Gastroesophageal sphincter (tissue), 4 donors: Measurements from ENCODE around the gene ZNF644. TPM values are rescaled to one million over a fixed set of nuclear protein-coding genes. Genes with fewer than 3 reads are reported as not detected.
A peak's percentile ranks its signal among the peaks of the same experiment; 100 is the strongest.

Experiments
- ATAC-seq: fragments of 150-250 bp; one replicate; pipeline ENCODE4 v1.9.1; 2016; ENCODE audit warnings: mild to moderate bottlenecking, moderate library complexity
- H3K27ac ChIP-seq, 4 donors: fragments of 200-600 bp; sonication (generic) in 3 of 4; 1 replicate in 3 of 4; 2 replicates in 1 of 4; pipeline ENCODE4 v1.5.1; 2016 to 2019
- H3K27me3 ChIP-seq: fragments of 200-600 bp; sonication (generic); one replicate; pipeline ENCODE4 v1.5.1; 2019
- H3K36me3 ChIP-seq, 2 donors: fragments of 200-600 bp; sonication (generic); one replicate each; pipeline ENCODE4 v1.5.1; 2019; ENCODE audit warnings: control low read depth in 1 of 2
- H3K4me1 ChIP-seq, 3 donors: fragments of 200-600 bp; sonication (generic); 1 replicate in 2 of 3; 2 replicates in 1 of 3; pipeline ENCODE4 v1.5.1; 2016 to 2019; ENCODE audit warnings: control low read depth in 2 of 3
- H3K4me3 ChIP-seq, 2 donors: fragments of 200-600 bp; sonication (generic); one replicate each; pipeline ENCODE4 v1.5.1; 2019; ENCODE audit warnings: mild to moderate bottlenecking in 1 of 2, moderate library complexity in 1 of 2
- H3K9me3 ChIP-seq, 3 donors: fragments of 200-600 bp; sonication (generic); one replicate each; pipeline ENCODE4 v1.5.1; 2017 to 2019; ENCODE audit warnings: control low read depth in 2 of 3
- EP300 ChIP-seq: sonication (generic); formaldehyde crosslinking; IDR thresholded peaks from one replicate; pipeline ENCODE4 v1.6.1; 2017; ENCODE audit warnings: antibody characterized with exemption, mild to moderate bottlenecking
- POLR2A ChIP-seq, 2 donors: fragments of 450-650 bp; IDR thresholded peaks; one replicate each; pipeline ENCODE4 v1.6.1; 2017; ENCODE audit warnings: antibody characterized with exemption in 2 of 2, mild to moderate bottlenecking in 2 of 2, moderate library complexity in 1 of 2
- POLR2AphosphoS5 ChIP-seq: sonication (generic); formaldehyde crosslinking; IDR thresholded peaks from one replicate; pipeline ENCODE4 v1.6.1; 2017; ENCODE audit warnings: antibody characterized with exemption
- WGBS, 2 donors: methylation state at CpG; one replicate each; pipeline ENCODE4 v1.1.5; 2018; ENCODE audit warnings: low coverage in 1 of 2; 5-methylcytosine and 5-hydroxymethylcytosine counted together
- total RNA-seq, 4 donors: library from RNA; depleted of rRNA; stranded (reverse); fragments of >200 nt; gene quantifications; one replicate each; pipeline ENCODE4 v1.1.0, GENCODE V29; 2016
- TF ChIP-seq, protein P1 (sequence below), 4 experiments: fragments of 200-600 bp in 2 of 4; fragments of 450-650 bp in 2 of 4; sonication (generic) in 1 of 4; IDR thresholded peaks; one replicate each; pipeline ENCODE4 v1.5.1; 2017 to 2019; ENCODE audit warnings: antibody characterized with exemption in 4 of 4, mild to moderate bottlenecking in 2 of 4, moderate library complexity in 2 of 4

The ZNF644 gene
- total RNA-seq, 4 donors from 2014 or later = 40.2 to 83.3 (median 53.8) TPM

DNA sequence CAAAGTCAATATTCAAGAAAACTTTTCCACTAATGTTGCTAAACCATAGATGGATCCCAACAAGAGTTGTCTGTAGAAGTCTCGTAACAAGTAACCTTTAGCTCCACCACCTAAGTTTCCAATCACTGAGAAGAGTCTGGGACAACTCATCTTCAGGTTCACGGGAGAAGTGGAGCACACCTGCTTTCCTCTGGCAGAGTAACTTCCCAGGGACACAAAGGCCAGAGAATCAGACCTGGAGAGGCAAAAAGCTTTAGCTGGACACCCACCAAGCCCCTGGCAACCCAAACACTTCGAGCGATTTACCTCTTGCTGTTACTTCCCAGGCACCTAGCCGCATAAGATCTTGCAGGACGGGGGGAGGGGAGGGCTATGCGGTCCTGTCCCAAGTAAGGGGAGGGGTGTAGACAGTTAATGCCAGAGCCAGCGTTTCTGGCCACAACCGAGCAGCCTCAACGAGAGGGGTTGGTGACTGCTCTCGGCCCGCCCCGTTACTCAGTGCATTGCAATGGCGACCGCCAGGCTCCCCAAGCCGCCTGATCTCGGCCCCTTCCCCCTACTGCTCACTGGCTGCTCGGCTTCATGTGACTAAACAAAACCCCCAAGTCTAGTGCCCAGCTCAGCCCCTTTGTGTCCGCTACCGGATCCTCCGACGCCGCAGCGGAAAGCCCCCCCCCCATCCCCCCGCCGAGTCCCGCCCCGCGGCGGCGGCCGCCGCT lies 709 bp downstream of the ZNF644 start:
- Histone ChIP-seq H3K4me3 (peak overlapping the region; percentile 85 to 88), H3K27me3 (no peaks in the 10 kb centered on the region), H3K36me3 (no peaks in the 10 kb centered on the region), H3K9me3 (no peaks in the 10 kb centered on the region), H3K4me1 (peaks cover 4 to 60% (median 7%) of the 10 kb centered on the region in 3 donors), H3K27ac (peak overlapping the region; percentile 97 to 99 (median 98))
- TF ChIP-seq, protein P1, sequence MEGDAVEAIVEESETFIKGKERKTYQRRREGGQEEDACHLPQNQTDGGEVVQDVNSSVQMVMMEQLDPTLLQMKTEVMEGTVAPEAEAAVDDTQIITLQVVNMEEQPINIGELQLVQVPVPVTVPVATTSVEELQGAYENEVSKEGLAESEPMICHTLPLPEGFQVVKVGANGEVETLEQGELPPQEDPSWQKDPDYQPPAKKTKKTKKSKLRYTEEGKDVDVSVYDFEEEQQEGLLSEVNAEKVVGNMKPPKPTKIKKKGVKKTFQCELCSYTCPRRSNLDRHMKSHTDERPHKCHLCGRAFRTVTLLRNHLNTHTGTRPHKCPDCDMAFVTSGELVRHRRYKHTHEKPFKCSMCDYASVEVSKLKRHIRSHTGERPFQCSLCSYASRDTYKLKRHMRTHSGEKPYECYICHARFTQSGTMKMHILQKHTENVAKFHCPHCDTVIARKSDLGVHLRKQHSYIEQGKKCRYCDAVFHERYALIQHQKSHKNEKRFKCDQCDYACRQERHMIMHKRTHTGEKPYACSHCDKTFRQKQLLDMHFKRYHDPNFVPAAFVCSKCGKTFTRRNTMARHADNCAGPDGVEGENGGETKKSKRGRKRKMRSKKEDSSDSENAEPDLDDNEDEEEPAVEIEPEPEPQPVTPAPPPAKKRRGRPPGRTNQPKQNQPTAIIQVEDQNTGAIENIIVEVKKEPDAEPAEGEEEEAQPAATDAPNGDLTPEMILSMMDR (IDR thresholded peaks at IDR 0.05) = no peak
- TF ChIP-seq POLR2A (IDR thresholded peaks at IDR 0.05) = no peak
- no peak for TF ChIP-seq POLR2AphosphoS5
- no peak for TF ChIP-seq EP300
- peak; percentile 57 for ATAC-seq
- 0 to 3% methylated on average over 2 to 3 of the region's 33 CpGs for WGBS, 2 donors

DNA sequence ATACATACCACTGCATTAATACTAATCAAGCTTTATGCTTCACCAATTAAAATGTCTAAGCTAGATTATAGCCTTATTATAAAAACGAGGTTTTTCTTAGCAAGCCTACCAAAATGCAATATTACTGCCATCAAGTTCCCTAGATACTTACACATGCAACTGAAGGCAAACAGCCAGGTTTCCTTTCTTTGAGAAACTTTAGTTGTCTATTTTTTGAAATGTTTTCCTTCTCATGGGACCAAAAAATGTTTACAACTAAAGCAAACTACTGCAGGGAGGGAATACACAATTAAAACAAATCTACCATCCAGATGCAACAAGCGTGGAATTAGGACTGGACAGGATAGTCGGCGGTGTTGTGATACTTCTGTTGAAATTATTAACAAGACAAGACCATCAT lies 1.3 kb downstream of the ZNF644 start:
- H3K27ac ChIP-seq = peak overlapping the region; percentile 97 to 99 (median 98)
- H3K4me1 ChIP-seq = peaks cover 4 to 66% (median 7%) of the 10 kb centered on the region in 3 donors

DNA sequence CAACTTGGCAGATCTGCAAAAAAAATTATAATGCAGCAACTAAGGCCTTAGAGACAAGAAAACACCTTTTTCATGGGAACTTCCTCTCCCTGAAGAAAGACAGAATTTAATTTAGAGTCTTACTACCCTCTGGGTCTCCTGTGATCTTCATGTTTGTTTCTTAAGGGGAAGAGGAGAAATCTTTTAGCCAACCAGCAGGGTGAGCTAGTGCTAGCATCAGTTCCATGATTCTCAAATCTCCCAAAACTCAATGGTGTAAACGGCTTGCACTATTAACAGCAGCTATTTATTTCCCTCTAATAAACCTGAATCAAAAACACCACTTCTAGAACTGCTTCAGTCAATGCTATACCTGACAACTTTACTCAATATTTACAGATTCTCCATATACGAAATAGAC lies 3.8 kb downstream of the ZNF644 start:
- peaks cover 4 to 86% (median 7%) of the 10 kb centered on the region in 3 donors for H3K4me1 ChIP-seq
- H3K27ac ChIP-seq = no peak overlapping the region
- no peaks in the 10 kb centered on the region for H3K9me3 ChIP-seq
- H3K36me3 ChIP-seq = no peaks in the 10 kb centered on the region
- H3K4me3 ChIP-seq = no peak overlapping the region
- TF ChIP-seq, protein P1 (IDR thresholded peaks at IDR 0.05) = peak in 3 of 4 experiments; percentile 12 to 37 (median 25)
- no peak for TF ChIP-seq POLR2A (IDR thresholded peaks at IDR 0.05)
- no peak for ATAC-seq
- no peaks in the 10 kb centered on the region for H3K27me3 ChIP-seq
- WGBS, 2 donors = 49 to 51% methylated on average over 2 of the region's 2 CpGs

More for the DNA sequence above, 1.3 kb downstream of the ZNF644 start:
- Histone ChIP-seq H3K36me3 (no peaks in the 10 kb centered on the region), H3K4me3 (peak overlapping the region; percentile 85 to 88), H3K9me3 (no peaks in the 10 kb centered on the region), H3K27me3 (no peaks in the 10 kb centered on the region)
- 8 to 29% methylated on average over 2 of the region's 4 CpGs for WGBS, 2 donors
- no peak for TF ChIP-seq POLR2A (IDR thresholded peaks at IDR 0.05)
- TF ChIP-seq, protein P1 (IDR thresholded peaks at IDR 0.05) = no peak
- no peak for TF ChIP-seq EP300
- no peak for TF ChIP-seq POLR2AphosphoS5
- no peak for ATAC-seq

DNA sequence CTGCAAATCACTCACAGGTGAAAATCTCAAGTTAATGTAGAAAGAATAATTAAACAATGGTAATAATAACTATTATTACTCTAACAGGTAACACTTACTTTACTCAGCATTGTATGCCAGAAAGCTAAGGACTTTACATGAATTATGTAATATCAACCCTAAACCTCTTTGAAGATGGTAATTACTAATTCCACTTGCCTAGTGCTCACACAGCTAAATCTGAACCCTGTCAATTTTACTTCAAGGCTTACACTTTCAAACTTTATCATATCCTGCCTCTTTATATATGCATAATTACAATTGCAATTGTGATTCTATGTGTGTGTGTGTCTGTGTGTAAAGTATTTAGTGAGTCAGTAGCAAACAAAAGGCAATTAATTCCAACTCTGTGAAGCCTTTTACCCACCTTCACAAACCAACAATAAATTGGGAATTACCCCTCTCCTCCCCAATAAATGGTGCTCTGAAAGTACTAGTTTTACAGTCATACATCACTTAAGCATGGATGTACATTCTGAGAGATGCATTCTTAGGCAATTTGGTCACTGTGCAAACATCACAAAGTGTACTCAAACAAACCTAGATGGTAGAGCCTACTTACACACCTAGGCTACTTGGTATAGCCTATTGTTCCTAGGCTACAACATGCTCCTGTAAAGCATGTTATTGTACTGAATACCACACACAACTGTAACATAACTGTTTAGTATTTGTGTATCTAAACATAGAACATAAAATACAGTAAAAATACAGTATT lies 5.9 kb downstream of the ZNF644 start:
- Histone ChIP-seq H3K27ac (no peak overlapping the region), H3K4me3 (no peak overlapping the region), H3K27me3 (no peaks in the 10 kb centered on the region), H3K4me1 (peaks cover 8 to 95% (median 10%) of the 10 kb centered on the region in 3 donors), H3K9me3 (no peaks in the 10 kb centered on the region), H3K36me3 (no peaks in the 10 kb centered on the region)
- no peak for ATAC-seq
- TF ChIP-seq, protein P1 (IDR thresholded peaks at IDR 0.05) = no peak
- TF ChIP-seq POLR2AphosphoS5 = no peak
- TF ChIP-seq EP300 = no peak
- TF ChIP-seq POLR2A (IDR thresholded peaks at IDR 0.05) = no peak
